Dendritic cell treated with granulocyte-macrophage colony-stimulating factor and Interleukin-4, amounts not matched to agents 40 ng/mL and 50 ng/mL, for 4 days (primary cell): ENCODE measurements around the gene PLCXD3.

Source experiments
- H3K27ac Mint-ChIP-seq: one replicate; pipeline ENCODE4 v1.8.0; 2022; ENCODE audit warnings: mild to moderate bottlenecking, mixed read lengths
- H3K27me3 Mint-ChIP-seq: one replicate; pipeline ENCODE4 v1.8.0; 2022; ENCODE audit warnings: mild to moderate bottlenecking, mixed read lengths
- H3K36me3 Mint-ChIP-seq: one replicate; pipeline ENCODE4 v1.8.0; 2022; ENCODE audit warnings: low read depth, mixed read lengths
- H3K4me1 Mint-ChIP-seq: one replicate; pipeline ENCODE4 v1.8.0; 2022; ENCODE audit warnings: low read depth, mixed read lengths
- H3K4me3 Mint-ChIP-seq: one replicate; pipeline ENCODE4 v1.8.0; 2022; ENCODE audit warnings: mild to moderate bottlenecking, moderate library complexity, mixed read lengths
- H3K9me3 Mint-ChIP-seq: one replicate; pipeline ENCODE4 v1.8.0; 2022; ENCODE audit warnings: mixed read lengths
- intact Hi-C: fragments of 100-400 bp; cut with micrococcal nuclease; formaldehyde crosslinking; loops from one replicate; pipeline ENCODE4 v1.15.0; 2022

The PLCXD3 gene

DNA sequence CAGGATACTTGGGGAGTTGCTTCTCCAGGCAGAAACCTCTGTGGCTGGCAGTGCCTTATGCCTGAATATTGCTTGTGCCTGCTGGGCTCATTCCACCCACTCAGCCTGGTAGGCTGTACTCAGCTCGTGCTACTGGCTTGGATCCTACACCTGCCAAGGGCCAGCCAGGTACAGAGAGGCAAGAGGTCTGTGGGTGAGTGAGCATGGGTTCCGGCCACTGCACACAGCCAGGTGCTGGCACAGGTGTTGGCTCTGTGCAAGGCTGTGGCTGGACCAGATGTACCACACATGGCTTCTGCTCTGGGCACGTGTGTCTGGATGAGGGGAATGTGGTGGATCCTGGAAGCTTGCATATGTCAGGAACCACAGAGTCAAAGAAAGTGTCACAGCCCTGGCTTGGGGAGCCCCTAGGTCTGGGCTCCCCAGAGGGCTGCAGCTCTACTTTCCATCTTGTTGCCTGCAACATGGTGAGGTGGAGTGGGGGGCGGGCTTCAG, 220.4 kb downstream of the PLCXD3 start:
- H3K27ac Mint-ChIP-seq, result no peak overlapping the region
- H3K9me3 Mint-ChIP-seq, result peaks cover 37% of the 10 kb centered on the region
- H3K27me3 Mint-ChIP-seq, result no peaks in the 10 kb centered on the region
- H3K4me1 Mint-ChIP-seq, result no peaks in the 10 kb centered on the region
- no peaks in the 10 kb centered on the region for H3K36me3 Mint-ChIP-seq
- H3K4me3 Mint-ChIP-seq, result no peak overlapping the region
- intact Hi-C loops, result no loop called here

- intact Hi-C loops, result no loop called here
- Mint-ChIP-seq H3K27ac (no peak overlapping the region), H3K9me3 (peaks cover 37% of the 10 kb centered on the region), H3K27me3 (no peaks in the 10 kb centered on the region), H3K4me3 (no peak overlapping the region), H3K36me3 (no peaks in the 10 kb centered on the region), H3K4me1 (no peaks in the 10 kb centered on the region)
Observed at GRCh38 chr5:41286696-41287095, 223.7 kb downstream of the PLCXD3 start.

- intact Hi-C loops, result no loop called here
- H3K36me3 Mint-ChIP-seq, result no peaks in the 10 kb centered on the region
- no peaks in the 10 kb centered on the region for H3K4me1 Mint-ChIP-seq
- H3K9me3 Mint-ChIP-seq, result peaks cover 37% of the 10 kb centered on the region
- H3K4me3 Mint-ChIP-seq, result no peak overlapping the region
- no peaks in the 10 kb centered on the region for H3K27me3 Mint-ChIP-seq
- no peak overlapping the region for H3K27ac Mint-ChIP-seq
Observed at GRCh38 chr5:41286165-41286564, 224.2 kb downstream of the PLCXD3 start.

DNA sequence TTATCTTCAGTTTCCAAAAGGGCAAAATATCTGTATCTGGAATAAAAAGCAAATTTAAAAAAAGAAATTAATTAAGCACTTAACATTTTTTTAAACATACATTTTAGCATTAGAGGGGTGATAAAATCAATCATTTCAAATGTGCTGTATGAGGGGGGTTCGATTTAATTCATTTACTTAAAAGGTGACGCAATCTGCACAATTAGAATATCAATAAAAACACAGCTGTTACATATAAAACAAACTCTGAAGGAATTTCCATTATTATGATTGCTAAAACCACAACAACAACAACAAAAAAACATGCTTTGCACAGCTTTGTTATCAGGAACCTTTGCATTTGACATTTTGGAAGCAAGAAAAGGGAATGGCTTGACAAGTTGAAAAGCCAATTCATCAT, 225.5 kb downstream of the PLCXD3 start:
- intact Hi-C loops, result no loop called here
- H3K9me3 Mint-ChIP-seq, result peaks cover 32% of the 10 kb centered on the region
- no peaks in the 10 kb centered on the region for H3K27me3 Mint-ChIP-seq
- H3K36me3 Mint-ChIP-seq, result no peaks in the 10 kb centered on the region
- no peak overlapping the region for H3K27ac Mint-ChIP-seq
- H3K4me3 Mint-ChIP-seq, result no peak overlapping the region
- H3K4me1 Mint-ChIP-seq, result no peaks in the 10 kb centered on the region

GRCh38 chr5:41281215-41281810, 229.1 kb downstream of the PLCXD3 start:
- H3K27me3 Mint-ChIP-seq, result no peaks in the 10 kb centered on the region
- no peaks in the 10 kb centered on the region for H3K36me3 Mint-ChIP-seq
- H3K27ac Mint-ChIP-seq, result no peak overlapping the region
- H3K4me3 Mint-ChIP-seq, result no peak overlapping the region
- H3K4me1 Mint-ChIP-seq, result no peaks in the 10 kb centered on the region
- H3K9me3 Mint-ChIP-seq, result no peaks in the 10 kb centered on the region
- intact Hi-C loops, result no loop called here

GRCh38 chr5:41279040-41279439, 231.4 kb downstream of the PLCXD3 start:
- intact Hi-C loops, result no loop called here
- Mint-ChIP-seq H3K36me3 (no peaks in the 10 kb centered on the region), H3K27me3 (no peaks in the 10 kb centered on the region), H3K4me1 (no peaks in the 10 kb centered on the region), H3K9me3 (no peaks in the 10 kb centered on the region), H3K27ac (no peak overlapping the region), H3K4me3 (no peak overlapping the region)

GRCh38 chr5:41277476-41278245, 232.7 kb downstream of the PLCXD3 start:
- intact Hi-C loops, result no loop called here

DNA sequence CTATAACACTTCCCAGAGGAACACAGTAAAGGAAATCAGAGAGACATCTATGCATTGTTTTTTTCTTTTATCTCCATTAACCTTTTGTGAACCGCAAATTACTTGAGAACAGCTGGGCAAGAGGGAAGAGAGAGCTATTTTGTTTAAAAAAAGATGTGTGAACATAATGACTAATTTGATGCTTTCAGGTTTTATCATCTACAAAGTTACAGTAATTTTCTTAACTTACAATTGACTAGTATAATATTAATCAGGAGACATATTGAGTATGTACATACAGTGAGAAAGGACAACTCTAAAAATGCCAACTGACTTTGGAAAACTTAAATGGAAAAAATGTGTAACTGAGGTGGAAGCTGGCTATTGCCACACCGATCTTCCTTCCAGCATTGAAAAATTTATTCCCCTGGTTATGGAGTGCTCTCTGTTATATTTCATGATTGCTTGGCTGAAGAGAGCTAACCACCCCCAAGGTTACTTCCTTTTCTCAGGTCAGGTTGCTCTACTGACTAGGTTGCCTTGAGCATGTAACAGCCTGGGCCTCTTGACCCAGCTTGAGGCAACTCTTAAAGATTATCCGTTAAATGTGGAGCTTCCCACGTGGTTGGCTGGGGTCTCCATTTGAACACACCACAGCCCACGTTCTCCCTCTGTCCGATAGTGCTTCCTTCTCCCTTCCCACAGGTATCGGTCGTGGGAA, 234.4 kb downstream of the PLCXD3 start:
- Mint-ChIP-seq H3K9me3 (no peaks in the 10 kb centered on the region), H3K4me3 (no peak overlapping the region), H3K36me3 (no peaks in the 10 kb centered on the region), H3K4me1 (no peaks in the 10 kb centered on the region), H3K27me3 (no peaks in the 10 kb centered on the region), H3K27ac (no peak overlapping the region)
- intact Hi-C loops, result no loop called here

More at GRCh38 chr5:41277476-41278245, 232.7 kb downstream of the PLCXD3 start:
- H3K9me3 Mint-ChIP-seq, result no peaks in the 10 kb centered on the region
- H3K36me3 Mint-ChIP-seq, result no peaks in the 10 kb centered on the region
- H3K27me3 Mint-ChIP-seq, result no peaks in the 10 kb centered on the region
- no peaks in the 10 kb centered on the region for H3K4me1 Mint-ChIP-seq
- no peak overlapping the region for H3K27ac Mint-ChIP-seq
- H3K4me3 Mint-ChIP-seq, result no peak overlapping the region

GRCh38 chr5:41270423-41271251, 239.8 kb downstream of the PLCXD3 start:
- H3K9me3 Mint-ChIP-seq, result no peaks in the 10 kb centered on the region
- H3K27ac Mint-ChIP-seq, result no peak overlapping the region
- H3K36me3 Mint-ChIP-seq, result no peaks in the 10 kb centered on the region
- H3K4me3 Mint-ChIP-seq, result no peak overlapping the region
- no peaks in the 10 kb centered on the region for H3K27me3 Mint-ChIP-seq
- no peaks in the 10 kb centered on the region for H3K4me1 Mint-ChIP-seq
- intact Hi-C loops, result no loop called here

DNA sequence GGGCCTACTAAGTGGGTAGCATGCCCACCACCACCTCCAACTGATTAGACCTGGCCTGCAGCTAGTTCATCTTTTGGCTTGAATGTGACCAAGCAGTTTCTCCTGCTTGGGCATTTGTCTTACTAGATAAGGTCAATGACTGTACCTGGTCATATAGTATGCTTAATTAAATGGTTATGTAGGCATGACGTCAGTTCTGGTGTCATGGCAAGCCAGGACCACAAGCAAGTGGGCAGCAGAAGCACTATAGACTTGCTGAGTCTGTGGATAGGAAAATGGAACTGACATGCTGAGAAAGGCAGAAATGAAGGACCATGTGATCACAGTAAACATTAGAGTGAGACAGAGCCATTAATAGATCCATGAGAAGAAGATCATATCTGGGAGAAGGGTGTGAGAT, 241.5 kb downstream of the PLCXD3 start:
- no peak overlapping the region for H3K27ac Mint-ChIP-seq
- H3K36me3 Mint-ChIP-seq, result no peaks in the 10 kb centered on the region
- H3K27me3 Mint-ChIP-seq, result no peaks in the 10 kb centered on the region
- H3K4me1 Mint-ChIP-seq, result no peaks in the 10 kb centered on the region
- H3K4me3 Mint-ChIP-seq, result no peak overlapping the region
- H3K9me3 Mint-ChIP-seq, result no peaks in the 10 kb centered on the region
- intact Hi-C loops, result no loop called here

- H3K4me3 Mint-ChIP-seq, result no peak overlapping the region
- no peaks in the 10 kb centered on the region for H3K27me3 Mint-ChIP-seq
- H3K27ac Mint-ChIP-seq, result no peak overlapping the region
- no peaks in the 10 kb centered on the region for H3K4me1 Mint-ChIP-seq
- no peaks in the 10 kb centered on the region for H3K9me3 Mint-ChIP-seq
- no peaks in the 10 kb centered on the region for H3K36me3 Mint-ChIP-seq
- intact Hi-C loops, result no loop called here
Observed at GRCh38 chr5:41266377-41266776, 244.0 kb downstream of the PLCXD3 start.

GRCh38 chr5:41264019-41264418, 246.4 kb downstream of the PLCXD3 start:
- no peak overlapping the region for H3K4me3 Mint-ChIP-seq
- no peaks in the 10 kb centered on the region for H3K9me3 Mint-ChIP-seq
- H3K36me3 Mint-ChIP-seq, result no peaks in the 10 kb centered on the region
- no peaks in the 10 kb centered on the region for H3K4me1 Mint-ChIP-seq
- H3K27me3 Mint-ChIP-seq, result no peaks in the 10 kb centered on the region
- no peak overlapping the region for H3K27ac Mint-ChIP-seq
- intact Hi-C loops, result no loop called here

- Mint-ChIP-seq H3K36me3 (no peaks in the 10 kb centered on the region), H3K9me3 (no peaks in the 10 kb centered on the region), H3K4me3 (no peak overlapping the region), H3K27me3 (no peaks in the 10 kb centered on the region), H3K27ac (no peak overlapping the region), H3K4me1 (no peaks in the 10 kb centered on the region)
- intact Hi-C loops, result no loop called here
Observed at GRCh38 chr5:41263335-41263734, 247.1 kb downstream of the PLCXD3 start.
